ENCODE data around the gene ZNF497. TPM values are rescaled to one million over a fixed set of nuclear protein-coding genes. Genes with fewer than 3 reads are reported as not detected.

The ZNF497 gene
- total and polyA plus RNA-seq, 2 experiments from 2014 or later: 1.6 to 4.3 TPM

DNA sequence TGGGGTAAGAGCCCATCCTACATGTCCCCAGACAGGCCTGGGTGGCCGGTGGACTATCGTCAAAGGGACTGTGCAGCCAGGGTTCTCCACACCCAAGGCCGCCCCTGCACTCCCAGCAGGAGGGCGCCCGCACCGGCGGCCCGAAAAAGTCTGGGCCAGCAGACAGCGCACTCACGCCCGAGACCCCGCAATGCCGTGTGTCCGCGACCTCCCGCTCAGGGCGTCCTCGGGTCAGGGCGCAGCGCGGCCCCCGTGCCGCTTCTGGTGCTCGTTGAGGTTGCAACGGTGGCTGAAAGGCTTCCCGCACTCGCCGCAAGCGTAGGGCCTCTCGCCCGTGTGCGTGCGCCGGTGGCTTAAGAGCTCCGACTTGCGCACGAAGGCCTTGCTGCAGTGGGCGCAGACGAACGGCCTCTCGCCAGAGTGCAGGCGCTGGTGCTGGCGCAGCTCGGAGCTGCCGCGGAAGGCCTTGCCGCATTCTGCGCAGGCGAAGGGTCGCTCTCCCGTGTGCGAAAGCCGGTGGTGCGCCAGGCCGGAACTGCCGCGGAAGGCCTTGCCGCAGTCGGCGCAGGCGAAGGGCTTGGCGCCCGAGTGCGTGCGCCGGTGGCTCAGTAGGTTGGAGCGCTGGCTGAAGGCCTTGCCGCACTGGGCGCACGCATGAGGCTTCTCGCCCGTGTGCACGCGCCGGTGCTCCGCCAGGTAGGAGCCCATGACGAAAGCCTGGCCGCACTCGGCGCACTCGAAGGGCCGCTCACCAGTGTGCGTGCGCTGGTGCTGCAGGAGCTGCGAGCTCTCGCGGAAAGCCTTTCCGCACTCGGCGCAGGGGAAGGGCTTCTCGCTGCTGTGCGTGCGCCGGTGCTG lies 6.4 kb downstream of the ZNF497 start:
- TF ChIP-seq EZH2 (IDR thresholded peaks at IDR 0.05; ENCODE audit: borderline replicate concordance): no peak
- Histone ChIP-seq H3K9me3 (ENCODE audit: low read depth) (no peaks in the 10 kb centered on the region), H3K27ac (no peak overlapping the region), H3K4me3 (no peak overlapping the region), H3K9me2 (replicated peaks; ENCODE audit: insufficient read depth) (no peaks in the 10 kb centered on the region), H3K4me2 (no peak overlapping the region), H3K27me3 (no peaks in the 10 kb centered on the region), H2AFZ (no peak overlapping the region), H3K36me3 (replicated peaks; ENCODE audit: insufficient read depth, low read depth) (no peaks in the 10 kb centered on the region), H3K79me2 (peaks cover 2% of the 10 kb centered on the region), H4K20me1 (ENCODE audit: insufficient read depth, poor library complexity, severe bottlenecking) (no peaks in the 10 kb centered on the region), H3K4me1 (ENCODE audit: insufficient read depth) (no peaks in the 10 kb centered on the region)
- 99% methylated on average over 88 of the region's 94 CpGs for WGBS (ENCODE audit: low lambda C conversion rate, missing lambda C conversion rate)
- DNase-seq (ENCODE audit: low spot score): no peak

DNA sequence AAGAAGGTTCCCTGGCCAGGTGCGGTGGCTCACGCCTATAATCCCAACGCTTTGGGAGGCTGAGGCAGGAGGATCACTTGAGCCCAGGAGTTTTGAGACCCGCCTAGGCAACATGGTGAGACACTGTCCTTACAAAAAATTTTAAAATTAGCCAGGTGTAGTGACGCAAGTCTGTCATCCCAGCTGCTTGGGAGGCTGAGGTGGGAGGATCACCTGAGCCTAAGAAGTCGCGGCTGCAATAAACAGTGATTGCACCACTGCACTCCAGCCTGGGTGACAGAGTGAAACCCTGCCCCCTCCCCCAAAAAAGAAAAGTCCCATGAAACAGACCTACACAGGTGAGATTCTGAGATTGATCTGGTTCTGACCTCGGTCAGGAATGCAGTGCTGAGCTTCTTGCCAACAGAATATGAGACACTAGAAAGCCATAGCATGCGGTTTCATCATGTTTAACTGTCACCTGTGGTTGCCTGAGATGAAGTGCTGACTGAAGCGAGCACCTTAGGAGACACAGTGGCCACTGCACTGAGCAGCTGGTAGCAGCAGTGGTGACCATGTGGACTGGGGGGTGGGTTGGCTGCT lies 7.2 kb downstream of the ZNF497 start:
- H3K4me2 ChIP-seq: no peak overlapping the region
- H2AFZ ChIP-seq: no peak overlapping the region
- H3K36me3 ChIP-seq (replicated peaks; ENCODE audit: insufficient read depth, low read depth): no peaks in the 10 kb centered on the region
- WGBS (ENCODE audit: low lambda C conversion rate, missing lambda C conversion rate): 93% methylated on average over 10 of the region's 10 CpGs
- no peaks in the 10 kb centered on the region for H4K20me1 ChIP-seq (ENCODE audit: insufficient read depth, poor library complexity, severe bottlenecking)
- no peaks in the 10 kb centered on the region for H3K4me1 ChIP-seq (ENCODE audit: insufficient read depth)
- no peak for DNase-seq (ENCODE audit: low spot score)
- H3K9me2 ChIP-seq (replicated peaks; ENCODE audit: insufficient read depth): no peaks in the 10 kb centered on the region
- H3K27ac ChIP-seq: no peak overlapping the region
- H3K79me2 ChIP-seq: no peaks in the 10 kb centered on the region
- no peaks in the 10 kb centered on the region for H3K27me3 ChIP-seq
- no peak for TF ChIP-seq EZH2 (IDR thresholded peaks at IDR 0.05; ENCODE audit: borderline replicate concordance)
- TF ChIP-seq EZH2phosphoT487 (IDR thresholded peaks at IDR 0.05; ENCODE audit: low read depth, severe bottlenecking, unreplicated experiment): no peak
- TF ChIP-seq, protein P1, sequence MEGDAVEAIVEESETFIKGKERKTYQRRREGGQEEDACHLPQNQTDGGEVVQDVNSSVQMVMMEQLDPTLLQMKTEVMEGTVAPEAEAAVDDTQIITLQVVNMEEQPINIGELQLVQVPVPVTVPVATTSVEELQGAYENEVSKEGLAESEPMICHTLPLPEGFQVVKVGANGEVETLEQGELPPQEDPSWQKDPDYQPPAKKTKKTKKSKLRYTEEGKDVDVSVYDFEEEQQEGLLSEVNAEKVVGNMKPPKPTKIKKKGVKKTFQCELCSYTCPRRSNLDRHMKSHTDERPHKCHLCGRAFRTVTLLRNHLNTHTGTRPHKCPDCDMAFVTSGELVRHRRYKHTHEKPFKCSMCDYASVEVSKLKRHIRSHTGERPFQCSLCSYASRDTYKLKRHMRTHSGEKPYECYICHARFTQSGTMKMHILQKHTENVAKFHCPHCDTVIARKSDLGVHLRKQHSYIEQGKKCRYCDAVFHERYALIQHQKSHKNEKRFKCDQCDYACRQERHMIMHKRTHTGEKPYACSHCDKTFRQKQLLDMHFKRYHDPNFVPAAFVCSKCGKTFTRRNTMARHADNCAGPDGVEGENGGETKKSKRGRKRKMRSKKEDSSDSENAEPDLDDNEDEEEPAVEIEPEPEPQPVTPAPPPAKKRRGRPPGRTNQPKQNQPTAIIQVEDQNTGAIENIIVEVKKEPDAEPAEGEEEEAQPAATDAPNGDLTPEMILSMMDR (IDR thresholded peaks at IDR 0.05; ENCODE audit: poor library complexity): no peak
- H3K9me3 ChIP-seq (ENCODE audit: low read depth): no peaks in the 10 kb centered on the region
- no peak overlapping the region for H3K4me3 ChIP-seq

DNA sequence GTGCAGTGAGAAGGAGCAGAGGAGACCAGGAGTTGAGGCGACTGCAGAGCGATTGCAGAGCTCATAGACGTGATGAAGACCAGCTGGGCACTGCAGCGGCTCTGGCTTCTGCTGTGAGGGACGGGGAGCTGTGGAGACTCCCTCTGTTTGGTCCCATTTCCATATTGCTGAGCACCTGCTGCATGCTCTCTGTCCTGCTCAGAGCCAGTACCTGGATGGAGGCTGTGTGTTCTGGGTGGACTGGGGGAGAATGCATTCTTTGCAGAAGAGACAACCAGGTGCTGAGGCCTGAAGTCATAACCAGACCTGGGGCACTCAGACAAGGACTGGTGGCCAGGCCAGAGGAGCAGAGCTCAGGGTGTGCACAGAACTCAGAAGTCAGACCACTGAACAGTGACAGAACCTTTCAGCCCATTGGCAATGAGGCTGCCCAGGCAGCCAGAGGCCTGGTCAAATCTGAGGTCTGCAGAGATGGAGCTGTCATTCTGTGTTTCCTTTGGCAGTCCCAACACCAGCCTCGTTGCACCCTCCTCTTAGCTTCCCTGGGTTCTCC lies 8.0 kb downstream of the ZNF497 start:
- TF ChIP-seq EZH2phosphoT487 (IDR thresholded peaks at IDR 0.05; ENCODE audit: low read depth, severe bottlenecking, unreplicated experiment): no peak
- no peak for TF ChIP-seq EZH2 (IDR thresholded peaks at IDR 0.05; ENCODE audit: borderline replicate concordance)
- TF ChIP-seq, protein P1 (IDR thresholded peaks at IDR 0.05; ENCODE audit: poor library complexity): no peak
- Histone ChIP-seq H3K9me3 (ENCODE audit: low read depth) (no peaks in the 10 kb centered on the region), H3K27ac (no peak overlapping the region), H3K4me1 (ENCODE audit: insufficient read depth) (no peaks in the 10 kb centered on the region), H3K79me2 (no peaks in the 10 kb centered on the region), H4K20me1 (ENCODE audit: insufficient read depth, poor library complexity, severe bottlenecking) (no peaks in the 10 kb centered on the region), H3K36me3 (replicated peaks; ENCODE audit: insufficient read depth, low read depth) (no peaks in the 10 kb centered on the region), H3K9me2 (replicated peaks; ENCODE audit: insufficient read depth) (no peaks in the 10 kb centered on the region), H3K27me3 (no peaks in the 10 kb centered on the region), H3K4me2 (no peak overlapping the region), H3K4me3 (no peak overlapping the region), H2AFZ (no peak overlapping the region)
- 92% methylated on average over 6 of the region's 6 CpGs for WGBS (ENCODE audit: low lambda C conversion rate, missing lambda C conversion rate)
- DNase-seq (ENCODE audit: low spot score): no peak

Measured in hepatocyte (in vitro differentiated cells).